GM19023 (cell line): Measurements from ENCODE around the gene HEATR1.
"Not testable (repeated sequence)": the region's sequence is repeated elsewhere in the genome, so short reads cannot be mapped to it uniquely, and the experiment has no call there.

Experiments
- ATAC-seq: cut with Tn5 transposase; IDR thresholded peaks from one replicate; pipeline ENCODE4 v1.9.1; 2021; ENCODE audit warnings: mild to moderate bottlenecking, moderate library complexity; ENCODE audit not compliant: unreplicated experiment

HEATR1 gene, protein sequence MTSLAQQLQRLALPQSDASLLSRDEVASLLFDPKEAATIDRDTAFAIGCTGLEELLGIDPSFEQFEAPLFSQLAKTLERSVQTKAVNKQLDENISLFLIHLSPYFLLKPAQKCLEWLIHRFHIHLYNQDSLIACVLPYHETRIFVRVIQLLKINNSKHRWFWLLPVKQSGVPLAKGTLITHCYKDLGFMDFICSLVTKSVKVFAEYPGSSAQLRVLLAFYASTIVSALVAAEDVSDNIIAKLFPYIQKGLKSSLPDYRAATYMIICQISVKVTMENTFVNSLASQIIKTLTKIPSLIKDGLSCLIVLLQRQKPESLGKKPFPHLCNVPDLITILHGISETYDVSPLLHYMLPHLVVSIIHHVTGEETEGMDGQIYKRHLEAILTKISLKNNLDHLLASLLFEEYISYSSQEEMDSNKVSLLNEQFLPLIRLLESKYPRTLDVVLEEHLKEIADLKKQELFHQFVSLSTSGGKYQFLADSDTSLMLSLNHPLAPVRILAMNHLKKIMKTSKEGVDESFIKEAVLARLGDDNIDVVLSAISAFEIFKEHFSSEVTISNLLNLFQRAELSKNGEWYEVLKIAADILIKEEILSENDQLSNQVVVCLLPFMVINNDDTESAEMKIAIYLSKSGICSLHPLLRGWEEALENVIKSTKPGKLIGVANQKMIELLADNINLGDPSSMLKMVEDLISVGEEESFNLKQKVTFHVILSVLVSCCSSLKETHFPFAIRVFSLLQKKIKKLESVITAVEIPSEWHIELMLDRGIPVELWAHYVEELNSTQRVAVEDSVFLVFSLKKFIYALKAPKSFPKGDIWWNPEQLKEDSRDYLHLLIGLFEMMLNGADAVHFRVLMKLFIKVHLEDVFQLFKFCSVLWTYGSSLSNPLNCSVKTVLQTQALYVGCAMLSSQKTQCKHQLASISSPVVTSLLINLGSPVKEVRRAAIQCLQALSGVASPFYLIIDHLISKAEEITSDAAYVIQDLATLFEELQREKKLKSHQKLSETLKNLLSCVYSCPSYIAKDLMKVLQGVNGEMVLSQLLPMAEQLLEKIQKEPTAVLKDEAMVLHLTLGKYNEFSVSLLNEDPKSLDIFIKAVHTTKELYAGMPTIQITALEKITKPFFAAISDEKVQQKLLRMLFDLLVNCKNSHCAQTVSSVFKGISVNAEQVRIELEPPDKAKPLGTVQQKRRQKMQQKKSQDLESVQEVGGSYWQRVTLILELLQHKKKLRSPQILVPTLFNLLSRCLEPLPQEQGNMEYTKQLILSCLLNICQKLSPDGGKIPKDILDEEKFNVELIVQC (N-terminal part only)

DNA sequence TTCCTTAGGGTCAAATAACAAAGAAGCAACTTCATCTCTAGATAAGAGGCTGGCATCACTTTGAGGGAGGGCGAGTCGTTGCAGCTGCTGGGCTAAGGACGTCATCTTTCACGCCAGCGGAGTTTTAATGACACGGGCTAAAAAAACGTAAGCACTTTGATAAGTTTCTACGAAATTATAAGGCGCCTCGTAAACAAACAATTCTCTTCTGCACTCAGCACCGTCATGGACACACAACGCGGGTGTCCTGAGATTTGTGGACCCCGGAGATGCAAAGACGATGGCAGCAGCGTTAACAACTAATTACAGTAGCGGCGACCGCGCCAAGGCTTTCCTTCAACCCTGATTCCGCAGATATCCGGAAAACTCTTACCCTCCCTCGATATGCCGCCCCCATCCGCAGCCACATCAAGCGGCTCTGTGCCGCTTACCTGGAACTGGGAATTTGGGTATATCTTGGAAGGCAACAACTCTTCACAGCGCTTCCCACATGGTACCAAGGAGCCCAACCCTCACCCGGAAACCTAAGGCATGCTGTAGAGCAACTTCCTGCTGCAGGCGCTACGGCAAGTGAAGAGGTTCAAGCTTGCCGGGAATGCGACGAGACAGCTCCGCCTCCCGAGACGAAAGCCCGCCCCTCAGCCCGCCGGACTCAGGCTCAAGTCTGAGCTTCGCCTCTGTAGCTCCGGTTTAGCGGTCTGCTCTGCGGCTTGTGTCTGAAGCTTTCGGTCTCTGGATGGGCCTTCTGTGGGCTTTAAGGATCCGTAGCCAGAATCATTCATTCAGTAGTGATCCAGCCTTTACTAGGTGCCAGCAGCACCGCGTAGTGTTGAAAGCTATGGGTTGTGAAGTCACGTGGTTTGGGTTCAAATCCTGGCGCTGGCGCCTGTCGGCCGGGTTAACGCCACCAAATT is at the start of gene HEATR1:
TSS of gene HEATR1 (minus strand) at position 526 of the 914 bp plus-strand sequence. CDS start at position 105, 421 bp downstream.
- peak; percentile 98 for ATAC-seq

DNA sequence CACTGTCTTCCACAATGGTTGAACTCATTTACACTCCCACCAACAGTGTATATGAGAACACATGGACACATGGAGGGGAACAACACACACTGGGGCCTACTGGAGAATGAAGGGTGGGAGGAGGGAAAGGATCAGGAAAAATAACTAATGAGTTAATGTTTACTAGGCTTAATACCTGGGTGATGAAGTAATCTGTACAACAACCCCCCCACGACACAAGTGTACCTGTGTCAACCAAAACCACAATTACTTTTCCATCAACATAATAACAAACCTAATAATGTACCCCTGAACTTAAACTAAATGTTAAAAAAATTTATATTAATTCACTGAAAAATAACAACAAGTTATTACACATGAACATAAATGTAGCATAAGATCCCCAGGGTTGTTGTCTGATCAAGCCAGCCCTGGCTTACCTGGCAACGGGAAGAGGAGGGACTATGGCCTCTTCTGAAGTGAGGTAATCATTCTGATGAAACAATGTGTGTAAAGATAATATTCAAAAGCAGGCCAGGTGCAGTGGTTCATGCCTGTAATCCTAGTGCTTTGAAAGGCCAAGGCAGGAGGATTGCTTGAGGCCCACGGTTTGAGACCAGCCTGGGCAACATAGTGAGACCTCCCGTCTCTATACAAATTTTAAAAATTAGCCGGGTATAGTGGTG is 40.8 kb upstream of the HEATR1 start:
- no peak for ATAC-seq

DNA sequence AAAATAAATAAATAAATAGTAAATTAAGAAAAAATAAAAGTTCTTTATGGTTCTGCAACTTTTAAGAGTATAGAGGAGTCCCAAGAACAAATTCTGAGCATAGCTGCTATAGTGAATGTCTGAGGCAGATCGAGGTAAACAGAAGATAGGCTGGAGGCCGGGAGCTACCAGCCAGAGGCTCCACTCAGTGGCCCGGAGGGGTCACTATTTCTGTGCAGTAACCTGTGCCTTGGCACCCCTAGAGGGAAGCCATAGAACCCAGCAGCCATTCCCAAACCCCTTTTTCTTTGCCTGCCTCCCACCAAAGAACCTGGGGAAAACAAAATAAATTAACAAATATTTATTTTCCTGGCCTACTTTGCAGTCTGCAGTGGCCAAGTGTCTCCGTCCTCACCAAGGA is 38.4 kb upstream of the HEATR1 start:
- no peak for ATAC-seq

DNA sequence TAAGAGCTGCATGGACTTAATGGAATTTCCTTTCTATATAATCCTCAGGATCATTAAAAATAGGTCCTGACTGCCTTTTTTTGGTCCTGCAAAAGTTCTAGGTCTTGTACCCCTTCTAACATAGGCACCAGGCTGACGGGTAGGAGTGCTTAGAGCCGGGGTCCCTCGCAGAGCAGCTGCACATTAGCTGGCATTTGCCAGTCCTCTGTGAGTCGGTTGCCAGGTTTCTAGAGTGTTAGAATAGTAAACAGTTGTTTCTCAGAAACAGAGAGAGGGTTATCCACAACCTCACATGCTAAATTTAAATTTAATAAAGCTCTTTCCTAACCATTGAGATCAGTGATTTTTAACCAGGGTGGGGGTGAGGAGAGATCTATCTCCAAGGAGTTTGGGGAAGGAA is 35.4 kb upstream of the HEATR1 start:
- no peak for ATAC-seq

DNA sequence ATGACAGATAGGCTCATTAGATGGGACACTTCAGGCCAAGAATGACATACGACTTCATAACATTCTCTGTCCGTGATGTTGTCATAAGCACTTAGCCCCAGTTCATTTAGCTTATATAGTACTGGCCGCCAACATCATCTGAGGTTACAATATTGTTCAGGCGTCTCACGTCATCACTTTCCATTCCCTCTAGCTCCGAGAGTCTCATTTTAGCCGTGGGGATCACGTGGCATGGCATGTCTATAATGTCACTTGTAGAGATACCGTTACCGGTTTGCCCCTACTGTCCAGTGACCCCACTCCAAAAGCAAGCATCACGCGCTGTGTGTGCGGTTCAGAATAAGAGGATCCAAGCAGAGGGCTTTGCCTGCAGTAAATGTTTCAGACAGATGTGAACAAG is 34.6 kb upstream of the HEATR1 start:
- ATAC-seq: no peak

DNA sequence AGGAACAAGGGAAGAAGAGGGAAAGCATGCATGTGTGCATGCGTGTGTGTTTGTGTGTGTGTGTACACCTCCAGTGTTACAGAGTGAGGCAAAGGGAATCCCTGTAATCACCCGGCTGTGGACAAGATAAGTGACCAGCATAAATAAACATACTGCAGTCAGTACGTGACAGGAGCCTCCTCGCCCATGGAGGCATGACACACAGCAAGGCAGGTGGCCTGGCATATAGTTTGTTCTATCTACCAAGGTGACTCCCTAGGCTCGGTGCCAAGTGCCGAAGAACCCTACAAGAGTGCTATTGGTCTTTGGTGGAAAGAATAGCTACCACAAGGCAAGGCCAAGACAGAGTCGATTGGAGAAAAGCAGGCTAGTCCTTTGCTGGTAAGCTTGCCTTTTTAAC is 31.7 kb upstream of the HEATR1 start:
- ATAC-seq: no peak

DNA sequence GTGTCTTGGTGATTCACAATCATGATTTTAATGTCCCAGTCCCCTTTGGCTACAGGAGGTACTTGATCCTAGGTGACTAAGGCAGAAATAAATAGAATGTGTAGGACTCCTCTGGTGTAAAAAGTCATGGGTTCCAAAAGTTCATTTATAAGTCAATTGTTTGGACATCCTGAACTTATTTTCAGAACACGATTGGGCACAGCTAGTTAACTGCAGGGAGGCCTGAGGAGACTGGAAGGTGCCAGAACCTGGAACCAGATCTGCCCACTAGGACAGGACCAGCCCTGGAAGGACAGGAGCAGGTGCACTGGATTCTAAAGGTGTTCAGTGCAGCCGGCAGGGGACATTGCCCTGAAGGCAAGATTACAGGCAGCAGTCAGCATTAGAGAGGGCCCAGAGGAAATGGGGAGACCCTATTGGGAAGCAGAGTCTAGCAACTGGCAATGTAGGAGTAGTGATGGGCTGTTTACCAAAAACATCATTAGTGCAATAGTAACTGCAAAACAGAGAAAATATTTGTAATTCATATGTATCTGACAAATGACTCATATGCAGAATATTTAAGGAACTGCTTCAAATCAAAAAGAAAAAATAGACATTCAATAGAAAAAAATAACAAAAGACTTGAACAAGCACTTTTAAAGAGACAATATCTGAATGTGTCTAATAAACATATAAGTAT is 23.6 kb upstream of the HEATR1 start:
- ATAC-seq: no peak

DNA sequence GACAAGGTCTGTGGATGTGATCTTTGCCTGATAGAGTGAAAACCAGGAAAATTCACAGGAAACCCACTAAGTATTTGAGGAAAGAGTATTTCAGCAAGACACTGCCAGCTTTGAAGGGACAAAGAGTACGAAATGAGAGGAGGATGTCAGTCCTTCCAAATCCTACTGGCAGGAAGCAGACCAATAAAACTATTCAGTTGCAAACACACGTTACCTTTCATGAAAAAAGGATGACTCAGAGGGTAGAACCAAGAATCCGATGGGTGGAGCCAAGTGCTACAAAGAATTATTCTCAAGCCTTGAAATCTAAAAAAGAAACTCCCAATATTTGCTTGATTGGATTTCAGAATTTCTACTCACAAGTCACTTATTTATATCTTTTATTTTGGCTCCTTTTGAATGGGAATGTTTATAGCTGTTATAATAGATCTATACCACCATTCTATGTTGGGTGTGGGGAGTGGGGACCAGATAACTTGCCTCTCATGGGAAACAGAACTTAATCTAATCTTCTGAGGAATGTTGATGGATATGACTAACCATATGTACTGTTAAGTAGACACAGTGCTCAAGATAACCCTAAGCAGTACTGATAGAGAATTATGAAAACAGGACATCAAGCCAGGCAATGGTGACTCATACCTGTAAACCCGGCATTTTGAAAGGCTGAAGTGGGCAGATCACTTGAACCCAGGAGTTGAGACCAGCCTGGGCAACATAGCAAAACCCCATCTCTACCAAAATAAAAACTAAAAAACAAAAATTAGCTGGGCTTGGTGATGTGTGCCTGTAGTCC is 19.3 kb upstream of the HEATR1 start:
- ATAC-seq: no peak

DNA sequence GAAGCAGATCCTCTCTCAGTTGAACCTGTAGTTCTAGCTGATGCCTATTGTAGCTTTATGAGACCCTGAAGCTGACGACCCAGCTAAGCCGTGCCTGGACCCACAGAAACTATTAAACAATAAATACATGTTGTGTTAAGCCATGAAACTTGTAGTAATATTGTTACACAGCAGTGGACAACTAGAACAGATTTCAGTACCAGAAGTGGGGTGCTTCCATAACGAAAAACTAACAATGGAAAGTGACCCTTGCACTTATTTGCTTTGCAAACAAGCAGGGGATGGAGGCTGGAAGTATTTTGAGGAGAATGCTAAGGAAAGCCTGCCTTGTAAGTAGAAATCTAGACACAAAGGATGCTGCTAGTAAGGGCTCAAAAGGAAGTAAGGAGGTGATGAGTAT is 18.1 kb upstream of the HEATR1 start:
- ATAC-seq: no peak

DNA sequence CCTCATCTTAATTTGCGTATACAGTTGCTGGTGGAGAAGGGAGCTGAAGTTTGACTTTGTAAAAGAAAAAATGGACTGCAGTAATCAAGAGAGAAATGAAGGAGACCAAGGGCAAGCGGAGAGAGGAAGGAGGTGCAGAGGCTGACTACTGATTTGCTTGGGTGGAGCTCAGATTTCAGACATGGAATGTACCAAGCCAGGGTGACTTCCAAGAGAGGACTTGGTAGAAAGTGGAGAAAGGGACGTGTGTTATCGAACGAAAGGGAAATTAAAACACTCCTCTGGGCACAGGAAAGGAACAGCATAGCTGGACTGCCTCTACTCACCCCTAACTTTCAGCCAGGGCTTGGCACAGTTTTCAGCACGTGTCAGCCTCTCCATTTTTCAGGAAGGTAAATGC is 15.1 kb upstream of the HEATR1 start:
- no peak for ATAC-seq

DNA sequence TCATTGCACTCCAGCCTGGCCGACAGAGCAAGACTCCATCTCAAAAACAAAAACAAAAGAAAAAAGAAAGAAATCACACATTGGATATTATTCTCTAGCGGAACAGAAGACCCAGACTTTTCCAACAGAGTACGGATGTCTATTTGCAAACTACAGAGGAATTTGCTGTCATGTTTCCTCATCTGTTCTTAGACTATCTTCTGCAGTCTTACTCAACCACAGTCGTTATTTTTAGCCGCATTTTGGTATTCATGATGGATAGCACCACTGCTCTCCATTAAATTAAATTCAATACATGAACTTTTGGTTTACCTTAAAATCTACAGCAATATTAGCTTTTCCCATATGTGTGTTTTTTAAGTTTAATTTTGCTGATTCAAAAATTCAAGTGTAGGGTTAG is 14.2 kb upstream of the HEATR1 start:
- ATAC-seq: no peak

DNA sequence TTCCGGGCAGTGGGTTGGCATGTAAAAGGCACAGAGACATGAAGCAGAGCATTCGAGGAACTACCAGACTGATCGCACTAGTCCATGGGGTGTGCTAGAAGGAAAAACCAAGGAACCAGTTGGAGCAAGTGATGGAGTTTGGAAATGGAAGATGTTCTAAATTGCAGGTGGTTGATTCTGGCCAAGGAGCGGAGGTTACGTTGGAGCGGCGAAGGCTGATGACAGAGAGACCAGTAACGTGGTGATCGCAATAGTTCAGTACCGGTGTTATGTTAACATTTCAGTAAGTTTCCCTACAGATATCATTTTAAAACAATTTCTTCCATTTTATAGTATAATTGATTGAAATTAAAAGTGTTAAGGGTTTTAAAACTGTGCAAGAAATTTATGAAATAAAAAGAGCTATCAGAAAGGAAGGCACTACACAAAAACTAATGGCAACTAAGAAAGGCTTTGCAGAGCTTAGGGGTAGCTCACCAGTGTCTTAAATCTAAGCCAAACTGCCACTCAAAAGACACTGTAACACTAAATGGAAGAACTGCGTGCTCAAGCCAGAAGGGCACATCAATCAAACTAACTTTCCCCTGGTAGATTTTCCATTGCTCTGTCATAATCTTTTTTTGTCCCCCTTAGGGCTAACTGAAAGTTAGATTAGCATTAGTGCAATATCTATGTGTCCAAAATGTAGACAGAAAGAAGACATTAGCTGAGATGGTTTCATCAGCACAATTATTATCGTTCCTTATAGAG is 11.3 kb upstream of the HEATR1 start:
- no peak for ATAC-seq

DNA sequence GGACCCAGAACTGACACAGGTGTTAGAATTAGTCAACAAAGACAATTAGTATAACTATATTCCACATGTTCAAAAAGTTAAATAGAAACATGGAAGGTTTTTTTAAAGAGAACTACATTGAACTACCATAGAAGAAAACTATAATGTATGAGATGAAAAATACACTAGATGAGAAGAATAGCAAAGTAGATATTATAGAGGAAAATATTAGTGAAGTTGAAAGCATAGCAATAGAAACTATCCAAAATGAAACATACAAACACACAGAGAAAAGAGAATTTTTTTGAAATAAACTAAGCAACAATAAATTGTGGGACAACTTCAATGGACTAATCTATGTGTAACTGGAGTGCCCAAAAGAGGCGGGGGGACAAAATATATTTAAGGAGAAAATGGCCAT is 8.0 kb upstream of the HEATR1 start:
- no peak for ATAC-seq

DNA sequence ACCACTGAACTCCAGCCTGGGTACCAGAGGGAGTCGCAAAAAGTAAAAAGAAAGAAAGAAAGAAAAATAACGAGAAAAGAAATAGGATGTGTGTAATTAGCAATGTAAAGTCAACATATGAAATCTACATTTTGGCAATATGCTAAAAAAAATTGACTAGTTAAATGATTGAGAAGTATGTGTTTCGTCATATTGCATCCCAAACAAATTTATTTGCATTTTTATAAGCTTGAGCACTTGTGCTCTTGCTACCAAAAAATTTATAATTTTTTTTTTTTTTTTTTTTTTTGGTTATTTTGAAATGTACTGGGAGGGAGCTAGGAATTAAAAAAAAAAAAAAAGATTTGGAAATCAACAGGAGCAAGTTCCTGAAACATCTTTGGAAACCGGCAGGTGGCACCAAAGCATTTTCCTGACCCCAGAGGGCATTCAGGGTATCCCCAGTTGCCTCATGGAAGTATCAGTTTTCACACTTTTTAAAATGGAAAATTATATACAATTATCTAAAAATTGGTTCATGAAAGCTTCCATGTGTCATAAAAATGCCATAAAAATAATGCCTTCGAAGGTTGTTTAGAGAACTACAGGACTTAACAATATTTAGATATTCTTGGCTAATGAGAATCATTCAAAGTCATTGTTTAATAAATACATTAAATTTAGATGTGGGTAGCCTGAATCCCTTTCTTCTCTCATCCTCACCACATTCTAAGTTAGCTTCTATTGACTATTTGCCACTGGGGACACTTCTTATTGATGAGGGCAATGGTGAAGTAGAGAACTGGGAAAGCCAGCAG is 4.8 kb upstream of the HEATR1 start:
- ATAC-seq: no peak

DNA sequence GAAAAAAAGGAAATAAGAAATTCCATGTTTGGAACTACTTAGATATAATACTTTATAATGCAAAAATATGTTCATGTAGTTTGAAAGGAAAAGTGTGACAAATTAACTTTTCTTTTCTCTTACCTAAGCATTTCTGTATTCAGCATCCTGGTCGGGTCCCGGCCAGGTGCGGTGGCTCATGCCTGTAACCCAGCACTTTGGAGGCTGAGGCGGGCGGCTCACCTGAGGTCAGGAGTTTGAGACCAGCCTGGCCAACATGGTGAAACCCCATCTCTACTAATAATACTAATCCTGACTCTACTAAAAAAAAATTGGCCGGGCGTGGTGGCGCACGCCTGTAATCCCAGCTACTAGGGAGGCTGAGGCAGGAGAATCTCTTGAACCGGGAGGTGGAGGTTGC is 3.3 kb upstream of the HEATR1 start:
- not testable (repeated sequence) for ATAC-seq

DNA sequence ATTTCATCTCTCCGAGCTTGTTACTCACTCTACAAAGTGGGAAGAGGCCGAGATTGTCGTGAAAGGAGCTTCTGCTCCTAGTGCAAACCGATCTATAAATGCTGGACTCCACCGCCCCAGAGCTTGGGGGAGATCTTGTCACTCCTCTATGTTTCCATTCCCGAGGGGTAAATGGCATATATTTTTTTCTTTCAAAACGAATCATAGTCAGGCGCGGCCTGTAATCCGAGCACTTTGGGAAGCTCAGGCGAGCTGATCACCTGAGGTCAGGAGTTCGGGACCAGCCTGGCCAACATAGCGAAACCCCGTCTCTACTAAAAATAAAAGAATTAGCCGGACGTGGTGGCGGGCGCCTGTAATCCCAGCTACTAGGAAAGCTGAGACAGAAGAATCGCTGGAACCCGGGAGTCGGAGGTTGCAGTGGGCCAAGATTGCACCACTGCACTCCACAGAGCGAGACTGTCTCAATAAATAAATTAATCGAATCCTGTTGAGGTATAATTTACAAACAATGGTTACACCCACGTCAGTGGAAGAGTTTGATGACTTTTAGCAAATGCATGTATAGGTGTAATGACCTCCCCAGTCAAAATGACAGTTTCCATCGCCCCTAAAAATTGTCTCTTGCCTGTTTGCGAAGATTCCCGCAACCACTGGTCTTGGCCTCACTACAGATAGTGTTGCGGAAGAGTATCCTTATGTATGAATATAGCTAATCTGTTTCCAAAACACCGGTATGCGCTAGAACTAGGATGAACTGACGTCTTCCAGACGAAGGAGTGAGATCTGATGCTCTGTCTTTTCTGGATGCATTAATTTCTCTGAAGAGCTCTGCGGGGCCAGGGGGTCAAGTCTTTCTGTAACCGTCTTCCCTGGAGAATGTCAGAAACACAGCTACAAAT is 840 bp upstream of the HEATR1 start:
- peak; percentile 7 for ATAC-seq
